Fibroblast of the aortic adventitia (primary cell): ENCODE measurements around the gene RANBP3. TPM values are rescaled to one million over a fixed set of nuclear protein-coding genes. Genes with fewer than 3 reads are reported as not detected.

Experiments used
- DNase-seq: peaks from one replicate; pipeline ENCODE4 v3.0.0-alpha.2; 2010; ENCODE audit warnings: low read depth
- H3K4me3 ChIP-seq: 2 replicates; pipeline ENCODE4 v1.5.1; 2011; ENCODE audit warnings: low read depth, mild to moderate bottlenecking, control low read depth, low read length, moderate library complexity
- CTCF ChIP-seq: IDR thresholded peaks from 2 replicates; pipeline ENCODE4 v1.5.1; 2011; ENCODE audit warnings: mild to moderate bottlenecking, low read length, control low read depth, inconsistent platforms; ENCODE audit not compliant: insufficient read depth
- total RNA-seq: library from RNA; depleted of rRNA; stranded (reverse); fragments of >200 nt; gene quantifications from 2 replicates; pipeline ENCODE4 v1.2.3, GENCODE V29; 2012; ENCODE audit warnings: low replicate concordance

RANBP3 gene
- total RNA-seq, 1 donor: 58.0 TPM

DNA sequence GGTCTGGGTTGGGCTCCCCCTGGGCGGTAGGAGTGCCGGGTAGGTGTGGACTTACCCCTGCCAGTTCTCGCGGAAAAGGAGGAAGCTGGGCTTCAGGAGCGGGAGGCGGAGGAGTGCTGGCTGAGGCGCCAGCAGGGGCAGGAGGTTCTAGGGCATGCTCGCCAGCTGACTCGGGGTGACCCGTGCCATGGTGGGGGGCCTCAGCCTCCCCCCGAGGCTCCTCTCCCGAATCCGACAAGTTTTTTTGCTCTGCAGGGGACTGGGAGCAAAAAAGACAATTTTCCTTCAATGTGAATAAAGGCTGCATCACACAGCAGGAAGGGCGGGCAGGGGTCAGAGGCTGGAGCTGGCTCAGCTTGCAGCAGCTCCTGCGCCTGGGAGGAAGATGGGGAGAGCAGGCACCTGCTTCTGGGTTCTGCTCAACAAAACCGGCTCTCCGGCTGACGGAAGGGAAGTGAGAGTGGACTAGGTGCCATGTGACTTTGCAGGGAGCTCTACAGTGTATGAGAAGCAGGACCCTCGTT, 26.5 kb downstream of the RANBP3 start:
- H3K4me3 ChIP-seq: no peak overlapping the region
- no peak for DNase-seq
- TF ChIP-seq CTCF: no peak

DNA sequence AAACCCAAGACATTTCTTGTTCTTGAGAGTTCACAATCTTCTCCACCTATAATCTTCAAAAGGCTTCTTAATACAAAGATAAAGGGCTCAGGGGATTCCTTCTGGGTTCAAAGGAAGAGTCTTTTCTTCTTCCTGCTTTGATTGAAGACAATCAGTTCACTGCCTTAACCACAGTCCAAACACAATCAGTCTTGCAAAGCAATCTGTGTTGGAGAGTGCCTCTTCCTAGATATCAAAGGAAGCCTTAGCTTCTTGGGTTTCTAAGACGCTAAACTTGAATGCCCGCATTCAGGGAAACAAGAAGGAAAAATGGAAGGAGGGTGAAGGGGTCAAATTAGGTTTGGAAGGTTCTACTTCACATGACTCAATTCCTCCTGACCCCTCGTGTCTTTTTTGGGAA, 27.2 kb downstream of the RANBP3 start:
- TF ChIP-seq CTCF: no peak
- H3K4me3 ChIP-seq: no peak overlapping the region

GRCh38 chr19:5949792-5950305, 28.1 kb downstream of the RANBP3 start:
- no peak overlapping the region for H3K4me3 ChIP-seq
- no peak for TF ChIP-seq CTCF
- DNase-seq: no peak

More for the DNA sequence above, 27.2 kb downstream of the RANBP3 start:
- no peak for DNase-seq

DNA sequence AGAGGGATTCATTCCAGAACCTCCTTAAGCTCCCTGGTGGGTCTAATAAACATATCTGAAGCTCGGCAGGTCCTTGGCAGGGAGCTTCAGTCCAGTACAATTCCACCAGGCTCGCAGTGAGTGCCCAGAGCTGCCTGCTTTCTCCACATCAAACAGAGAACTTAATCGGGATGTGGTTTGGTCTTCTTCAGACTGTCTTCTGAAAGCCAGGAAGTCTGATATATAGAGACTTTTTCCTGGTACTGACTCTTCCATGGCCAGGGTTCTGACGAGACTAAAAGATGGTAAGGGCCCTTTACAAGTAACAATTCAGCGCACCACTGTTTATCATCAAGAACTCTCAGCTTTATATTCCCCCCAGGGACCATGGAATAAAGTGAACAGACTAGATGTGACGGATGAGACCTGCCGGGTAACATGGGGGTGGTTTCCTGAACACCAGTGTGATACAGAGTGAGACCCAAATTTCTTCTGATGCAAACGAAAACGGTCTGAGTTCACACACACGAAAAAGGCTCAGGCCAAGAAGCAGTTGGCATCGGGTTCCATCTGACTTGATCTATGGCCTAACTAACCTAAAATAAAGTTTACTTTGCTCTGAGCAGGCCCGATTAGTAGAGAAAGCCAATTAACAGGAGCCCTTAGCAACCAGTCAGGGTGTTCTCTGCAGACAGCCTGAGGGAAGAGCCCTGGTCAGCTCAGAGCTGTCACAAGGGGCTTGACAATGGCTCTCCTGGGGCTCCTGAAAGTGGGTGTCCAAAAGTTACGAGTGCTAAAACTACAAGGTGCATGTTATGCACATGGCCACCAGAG, 29.0 kb downstream of the RANBP3 start:
- peak; percentile 54 for DNase-seq
- no peak for TF ChIP-seq CTCF
- H3K4me3 ChIP-seq: no peak overlapping the region

GRCh38 chr19:5947435-5947834, 30.5 kb downstream of the RANBP3 start:
- no peak for TF ChIP-seq CTCF
- no peak for DNase-seq
- H3K4me3 ChIP-seq: no peak overlapping the region

- DNase-seq: peak; percentile 55
- TF ChIP-seq CTCF: no peak
- H3K4me3 ChIP-seq: no peak overlapping the region
These were observed 34.3 kb downstream of the RANBP3 start for GRCh38 chr19:5943623-5944022.
